Measurements from ENCODE around the gene ANK3. TPM values are rescaled to one million over a fixed set of nuclear protein-coding genes. Genes with fewer than 3 reads are reported as not detected.

Gene ANK3
- total and polyA plus RNA-seq, 2 experiments from 2014 or later: 46.5 to 85.2 TPM

DNA sequence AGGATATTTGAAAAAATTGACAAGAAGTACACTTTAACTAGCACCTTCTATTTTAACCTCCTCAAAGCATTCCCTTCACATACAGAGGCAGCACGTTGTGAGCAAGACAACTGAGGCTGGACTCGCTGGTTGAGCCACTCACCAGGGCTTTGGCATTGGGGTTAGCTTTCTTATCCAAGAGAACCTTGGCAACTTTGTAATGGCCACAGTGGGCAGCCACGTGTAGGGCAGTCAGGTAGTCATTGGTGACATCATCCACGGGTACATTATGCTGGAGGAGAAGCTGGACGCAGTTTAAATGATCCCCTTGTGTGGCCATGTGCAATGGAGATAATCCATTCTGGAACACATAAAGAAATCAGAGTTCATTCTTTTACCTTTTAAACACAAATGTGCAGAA lies 181.8 kb downstream of the ANK3 start:
- Histone ChIP-seq H3K27me3 (ENCODE audit: insufficient read depth) (no peaks in the 10 kb centered on the region), H3K4me1 (ENCODE audit: insufficient read depth) (no peaks in the 10 kb centered on the region), H3K4me3 (no peak overlapping the region), H3K27ac (ENCODE audit: low read depth) (no peak overlapping the region), H3K79me2 (replicated peaks; ENCODE audit: insufficient read depth) (no peaks in the 10 kb centered on the region), H3K36me3 (ENCODE audit: insufficient read depth) (no peaks in the 10 kb centered on the region), H4K20me1 (replicated peaks; ENCODE audit: insufficient read depth) (no peaks in the 10 kb centered on the region), H3K4me2 (no peak overlapping the region), H3F3A (replicated peaks; ENCODE audit: low read depth) (no peaks in the 10 kb centered on the region), H3K9me2 (ENCODE audit: insufficient read depth) (no peaks in the 10 kb centered on the region), H2AFZ (no peak overlapping the region)
- Mint-ChIP-seq H3K36me3 (ENCODE audit: low read depth) (no peaks in the 10 kb centered on the region), H3K9me3 (no peaks in the 10 kb centered on the region), H3K4me3 (no peak overlapping the region), H3K27me3 (ENCODE audit: insufficient read depth, low read depth, poor library complexity) (peaks cover 4% of the 10 kb centered on the region), H3K27ac (no peak overlapping the region), H3K4me1 (peaks cover 13% of the 10 kb centered on the region)
- ATAC-seq: no peak
- DNase-seq (ENCODE audit: low spot score): no peak
- no peak for TF ChIP-seq CREB1 (CRISPR knock-in tag; IDR thresholded peaks at IDR 0.05; ENCODE audit: low read depth)
- TF ChIP-seq EZH2phosphoT487 (IDR thresholded peaks at IDR 0.05; ENCODE audit: unreplicated experiment): no peak
- TF ChIP-seq EZH2 (IDR thresholded peaks at IDR 0.05; ENCODE audit: low read depth, unreplicated experiment): no peak
- TF ChIP-seq, protein P1, sequence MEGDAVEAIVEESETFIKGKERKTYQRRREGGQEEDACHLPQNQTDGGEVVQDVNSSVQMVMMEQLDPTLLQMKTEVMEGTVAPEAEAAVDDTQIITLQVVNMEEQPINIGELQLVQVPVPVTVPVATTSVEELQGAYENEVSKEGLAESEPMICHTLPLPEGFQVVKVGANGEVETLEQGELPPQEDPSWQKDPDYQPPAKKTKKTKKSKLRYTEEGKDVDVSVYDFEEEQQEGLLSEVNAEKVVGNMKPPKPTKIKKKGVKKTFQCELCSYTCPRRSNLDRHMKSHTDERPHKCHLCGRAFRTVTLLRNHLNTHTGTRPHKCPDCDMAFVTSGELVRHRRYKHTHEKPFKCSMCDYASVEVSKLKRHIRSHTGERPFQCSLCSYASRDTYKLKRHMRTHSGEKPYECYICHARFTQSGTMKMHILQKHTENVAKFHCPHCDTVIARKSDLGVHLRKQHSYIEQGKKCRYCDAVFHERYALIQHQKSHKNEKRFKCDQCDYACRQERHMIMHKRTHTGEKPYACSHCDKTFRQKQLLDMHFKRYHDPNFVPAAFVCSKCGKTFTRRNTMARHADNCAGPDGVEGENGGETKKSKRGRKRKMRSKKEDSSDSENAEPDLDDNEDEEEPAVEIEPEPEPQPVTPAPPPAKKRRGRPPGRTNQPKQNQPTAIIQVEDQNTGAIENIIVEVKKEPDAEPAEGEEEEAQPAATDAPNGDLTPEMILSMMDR (conservative IDR thresholded peaks at IDR 0.05; ENCODE audit: low read depth in 2 of 2): no peak
- TF ChIP-seq, protein P2, sequence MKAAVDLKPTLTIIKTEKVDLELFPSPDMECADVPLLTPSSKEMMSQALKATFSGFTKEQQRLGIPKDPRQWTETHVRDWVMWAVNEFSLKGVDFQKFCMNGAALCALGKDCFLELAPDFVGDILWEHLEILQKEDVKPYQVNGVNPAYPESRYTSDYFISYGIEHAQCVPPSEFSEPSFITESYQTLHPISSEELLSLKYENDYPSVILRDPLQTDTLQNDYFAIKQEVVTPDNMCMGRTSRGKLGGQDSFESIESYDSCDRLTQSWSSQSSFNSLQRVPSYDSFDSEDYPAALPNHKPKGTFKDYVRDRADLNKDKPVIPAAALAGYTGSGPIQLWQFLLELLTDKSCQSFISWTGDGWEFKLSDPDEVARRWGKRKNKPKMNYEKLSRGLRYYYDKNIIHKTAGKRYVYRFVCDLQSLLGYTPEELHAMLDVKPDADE (IDR thresholded peaks at IDR 0.05): no peak
- no peak for TF ChIP-seq ZNF331 (CRISPR knock-in tag; IDR thresholded peaks at IDR 0.05; ENCODE audit: low read depth)
- no peak for TF ChIP-seq JUNB (IDR thresholded peaks at IDR 0.05; ENCODE audit: unreplicated experiment)
- TF ChIP-seq STAT1 (IDR thresholded peaks at IDR 0.05; ENCODE audit: unreplicated experiment): no peak
- no peak for TF ChIP-seq NANOG (IDR thresholded peaks at IDR 0.05; ENCODE audit: borderline replicate concordance)

DNA sequence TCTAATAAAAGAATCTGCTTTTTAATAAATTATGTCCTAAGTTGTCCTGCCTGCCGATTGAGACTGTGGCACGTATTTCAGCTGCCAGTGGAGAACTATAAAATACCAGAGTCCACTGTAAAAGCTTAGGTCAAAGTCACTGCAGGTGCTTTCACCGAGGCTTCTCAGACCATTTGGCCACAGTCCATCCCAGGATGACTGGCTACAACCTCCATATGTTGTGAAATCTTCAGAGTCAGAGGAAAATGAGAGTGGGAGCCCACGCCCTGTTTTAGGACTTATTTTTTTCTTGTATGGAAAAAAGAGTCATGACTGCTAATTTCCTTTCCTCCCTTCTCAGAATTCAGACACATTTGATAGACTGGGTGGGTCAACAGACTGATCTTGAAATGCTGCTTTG lies 182.9 kb downstream of the ANK3 start:
- H3K27ac Mint-ChIP-seq: no peak overlapping the region
- Histone ChIP-seq H3K9me2 (ENCODE audit: insufficient read depth) (no peaks in the 10 kb centered on the region), H3K4me3 (no peak overlapping the region), H3K27me3 (ENCODE audit: insufficient read depth) (no peaks in the 10 kb centered on the region), H3K36me3 (ENCODE audit: insufficient read depth) (no peaks in the 10 kb centered on the region), H2AFZ (no peak overlapping the region), H3K4me2 (no peak overlapping the region), H3K79me2 (replicated peaks; ENCODE audit: insufficient read depth) (no peaks in the 10 kb centered on the region), H3F3A (replicated peaks; ENCODE audit: low read depth) (no peaks in the 10 kb centered on the region), H3K4me1 (ENCODE audit: insufficient read depth) (no peaks in the 10 kb centered on the region), H3K27ac (ENCODE audit: low read depth) (no peak overlapping the region), H4K20me1 (replicated peaks; ENCODE audit: insufficient read depth) (no peaks in the 10 kb centered on the region)
- H3K36me3 Mint-ChIP-seq (ENCODE audit: low read depth): no peaks in the 10 kb centered on the region
- H3K27me3 Mint-ChIP-seq (ENCODE audit: insufficient read depth, low read depth, poor library complexity): peaks cover 4% of the 10 kb centered on the region
- no peak for DNase-seq (ENCODE audit: low spot score)
- H3K9me3 Mint-ChIP-seq: no peaks in the 10 kb centered on the region
- ATAC-seq: no peak
- H3K4me3 Mint-ChIP-seq: no peak overlapping the region
- peaks cover 13% of the 10 kb centered on the region for H3K4me1 Mint-ChIP-seq
- TF ChIP-seq POLR2AphosphoS5 (IDR thresholded peaks at IDR 0.05; ENCODE audit: low read depth): no peak
- TF ChIP-seq EZH2 (IDR thresholded peaks at IDR 0.05; ENCODE audit: low read depth, unreplicated experiment): no peak
- no peak for TF ChIP-seq NANOG (IDR thresholded peaks at IDR 0.05; ENCODE audit: borderline replicate concordance)
- TF ChIP-seq EZH2phosphoT487 (IDR thresholded peaks at IDR 0.05; ENCODE audit: unreplicated experiment): no peak
- TF ChIP-seq, protein P2 (IDR thresholded peaks at IDR 0.05): no peak
- TF ChIP-seq JUNB (IDR thresholded peaks at IDR 0.05; ENCODE audit: unreplicated experiment): no peak
- TF ChIP-seq STAT1 (IDR thresholded peaks at IDR 0.05; ENCODE audit: unreplicated experiment): no peak
- TF ChIP-seq ZNF331 (CRISPR knock-in tag; IDR thresholded peaks at IDR 0.05; ENCODE audit: low read depth): no peak
- TF ChIP-seq, protein P3, sequence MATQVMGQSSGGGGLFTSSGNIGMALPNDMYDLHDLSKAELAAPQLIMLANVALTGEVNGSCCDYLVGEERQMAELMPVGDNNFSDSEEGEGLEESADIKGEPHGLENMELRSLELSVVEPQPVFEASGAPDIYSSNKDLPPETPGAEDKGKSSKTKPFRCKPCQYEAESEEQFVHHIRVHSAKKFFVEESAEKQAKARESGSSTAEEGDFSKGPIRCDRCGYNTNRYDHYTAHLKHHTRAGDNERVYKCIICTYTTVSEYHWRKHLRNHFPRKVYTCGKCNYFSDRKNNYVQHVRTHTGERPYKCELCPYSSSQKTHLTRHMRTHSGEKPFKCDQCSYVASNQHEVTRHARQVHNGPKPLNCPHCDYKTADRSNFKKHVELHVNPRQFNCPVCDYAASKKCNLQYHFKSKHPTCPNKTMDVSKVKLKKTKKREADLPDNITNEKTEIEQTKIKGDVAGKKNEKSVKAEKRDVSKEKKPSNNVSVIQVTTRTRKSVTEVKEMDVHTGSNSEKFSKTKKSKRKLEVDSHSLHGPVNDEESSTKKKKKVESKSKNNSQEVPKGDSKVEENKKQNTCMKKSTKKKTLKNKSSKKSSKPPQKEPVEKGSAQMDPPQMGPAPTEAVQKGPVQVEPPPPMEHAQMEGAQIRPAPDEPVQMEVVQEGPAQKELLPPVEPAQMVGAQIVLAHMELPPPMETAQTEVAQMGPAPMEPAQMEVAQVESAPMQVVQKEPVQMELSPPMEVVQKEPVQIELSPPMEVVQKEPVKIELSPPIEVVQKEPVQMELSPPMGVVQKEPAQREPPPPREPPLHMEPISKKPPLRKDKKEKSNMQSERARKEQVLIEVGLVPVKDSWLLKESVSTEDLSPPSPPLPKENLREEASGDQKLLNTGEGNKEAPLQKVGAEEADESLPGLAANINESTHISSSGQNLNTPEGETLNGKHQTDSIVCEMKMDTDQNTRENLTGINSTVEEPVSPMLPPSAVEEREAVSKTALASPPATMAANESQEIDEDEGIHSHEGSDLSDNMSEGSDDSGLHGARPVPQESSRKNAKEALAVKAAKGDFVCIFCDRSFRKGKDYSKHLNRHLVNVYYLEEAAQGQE (IDR thresholded peaks at IDR 0.05; ENCODE audit: unreplicated experiment): no peak
- TF ChIP-seq, protein P1 (conservative IDR thresholded peaks at IDR 0.05; ENCODE audit: low read depth in 2 of 2): no peak

Measured in GM23338 (cell line).